Measurements from ENCODE around the gene PRKN. TPM values are rescaled to one million over a fixed set of nuclear protein-coding genes. Genes with fewer than 3 reads are reported as not detected.

Gene PRKN
- total RNA-seq, 1 experiment from 2014 or later = 2.0 TPM

DNA sequence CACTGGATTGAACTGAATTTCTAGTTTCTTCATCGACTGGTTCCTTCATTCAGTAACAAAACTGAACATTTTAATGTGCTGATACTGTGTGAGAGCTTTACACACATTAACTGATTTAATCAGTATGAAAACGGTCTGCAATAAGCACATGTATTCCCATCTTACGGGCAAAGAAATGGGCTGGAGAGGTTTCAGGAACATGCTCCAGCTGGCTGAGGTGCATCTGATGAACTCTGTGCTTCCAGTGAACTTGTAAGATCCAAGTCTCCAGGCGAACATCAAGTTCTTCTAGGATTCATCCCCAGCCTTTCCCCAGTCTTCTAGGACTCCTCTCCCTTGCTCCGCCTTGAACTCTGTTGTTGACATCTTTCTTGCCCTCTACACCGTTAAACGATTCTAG lies 1233.0 kb downstream of the PRKN start:
- Histone ChIP-seq H4K8ac (replicated peaks; ENCODE audit: insufficient read length, low read depth, low read length) (no peak overlapping the region), H3K56ac (ENCODE audit: insufficient read length, low read depth, low read length) (no peak overlapping the region), H2AK5ac (ENCODE audit: insufficient read length, low read length) (no peak overlapping the region), H2BK120ac (ENCODE audit: low read depth, low read length, poor library complexity, severe bottlenecking) (no peak overlapping the region), H4K91ac (ENCODE audit: insufficient read length, low read depth, low read length) (no peak overlapping the region), H3K23me2 (ENCODE audit: insufficient read length, low read depth, low read length, poor library complexity, severe bottlenecking) (no peaks in the 10 kb centered on the region), H3K23ac (ENCODE audit: insufficient read length, low read depth, low read length) (no peak overlapping the region), H3K4ac (ENCODE audit: low read depth, low read length) (no peak overlapping the region), H2BK12ac (ENCODE audit: insufficient read length, low read depth, low read length) (no peak overlapping the region), H3K14ac (ENCODE audit: insufficient read depth, low read length) (no peak overlapping the region), H2BK15ac (ENCODE audit: low read depth, low read length) (no peak overlapping the region), H4K20me1 (ENCODE audit: control insufficient read depth, insufficient read depth, insufficient read length) (no peaks in the 10 kb centered on the region), H3K79me1 (ENCODE audit: insufficient read depth, low read depth, low read length, poor library complexity, severe bottlenecking) (no peaks in the 10 kb centered on the region), H3K4me2 (ENCODE audit: insufficient read depth, insufficient read length, low read length) (no peak overlapping the region), H4K5ac (ENCODE audit: insufficient read length, low read depth, low read length) (no peak overlapping the region), H3K9ac (ENCODE audit: extremely low read depth, insufficient read length, low read length) (no peak overlapping the region), H3T11ph (ENCODE audit: low read length) (no peak overlapping the region), H3K79me2 (ENCODE audit: insufficient read depth, low read length) (no peaks in the 10 kb centered on the region), H3K18ac (ENCODE audit: insufficient read length, low read depth, low read length) (no peak overlapping the region), H2BK20ac (ENCODE audit: low read depth, low read length, poor library complexity, severe bottlenecking) (no peak overlapping the region), H2AFZ (ENCODE audit: low read length) (no peak overlapping the region), H3K27ac (ENCODE audit: insufficient read length, low read depth, low read length) (no peak overlapping the region), H2BK5ac (ENCODE audit: insufficient read length, low read length) (no peak overlapping the region), H3K4me1 (ENCODE audit: insufficient read depth, low read length) (no peaks in the 10 kb centered on the region), H3K27me3 (ENCODE audit: insufficient read depth, low read length) (no peaks in the 10 kb centered on the region), H3K9me3 (ENCODE audit: control insufficient read depth, low read depth, low read length) (no peaks in the 10 kb centered on the region)
- no peaks in the 10 kb centered on the region; a peak in 1 of 5 replicates for H3K9me3 Mint-ChIP-seq
- no CpG with 5 or more reads among the region's 7 CpGs for WGBS (ENCODE audit: extremely low coverage, insufficient read length, low lambda C conversion rate)
- peaks cover 34% of the 10 kb centered on the region for H3K27me3 Mint-ChIP-seq (ENCODE audit: low read depth)
- no peak overlapping the region for H3K27ac Mint-ChIP-seq
- H3K4me1 Mint-ChIP-seq = peaks cover 3 to 10% of the 10 kb centered on the region in 2 experiments
- H3K36me3 Mint-ChIP-seq (ENCODE audit: insufficient read depth in 1 of 3, low read depth in 3 of 3) = no peaks in the 10 kb centered on the region
- DNase-seq = no peak
- H3K4me3 Mint-ChIP-seq = no peak overlapping the region
- TF ChIP-seq, protein P1, sequence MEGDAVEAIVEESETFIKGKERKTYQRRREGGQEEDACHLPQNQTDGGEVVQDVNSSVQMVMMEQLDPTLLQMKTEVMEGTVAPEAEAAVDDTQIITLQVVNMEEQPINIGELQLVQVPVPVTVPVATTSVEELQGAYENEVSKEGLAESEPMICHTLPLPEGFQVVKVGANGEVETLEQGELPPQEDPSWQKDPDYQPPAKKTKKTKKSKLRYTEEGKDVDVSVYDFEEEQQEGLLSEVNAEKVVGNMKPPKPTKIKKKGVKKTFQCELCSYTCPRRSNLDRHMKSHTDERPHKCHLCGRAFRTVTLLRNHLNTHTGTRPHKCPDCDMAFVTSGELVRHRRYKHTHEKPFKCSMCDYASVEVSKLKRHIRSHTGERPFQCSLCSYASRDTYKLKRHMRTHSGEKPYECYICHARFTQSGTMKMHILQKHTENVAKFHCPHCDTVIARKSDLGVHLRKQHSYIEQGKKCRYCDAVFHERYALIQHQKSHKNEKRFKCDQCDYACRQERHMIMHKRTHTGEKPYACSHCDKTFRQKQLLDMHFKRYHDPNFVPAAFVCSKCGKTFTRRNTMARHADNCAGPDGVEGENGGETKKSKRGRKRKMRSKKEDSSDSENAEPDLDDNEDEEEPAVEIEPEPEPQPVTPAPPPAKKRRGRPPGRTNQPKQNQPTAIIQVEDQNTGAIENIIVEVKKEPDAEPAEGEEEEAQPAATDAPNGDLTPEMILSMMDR (conservative IDR thresholded peaks at IDR 0.05) = no peak
